Skeletal muscle tissue (tissue), 4 donors: Measurements from ENCODE around the gene CST9. TPM values are rescaled to one million over a fixed set of nuclear protein-coding genes. Genes with fewer than 3 reads are reported as not detected.

Experiments used
- H3K27ac ChIP-seq: one replicate; pipeline ENCODE4 v1.7.0; 2013; ENCODE audit warnings: mild to moderate bottlenecking, low read depth, low read length, inconsistent platforms
- H3K27me3 ChIP-seq, 3 donors: one replicate each; pipeline ENCODE4 v1.7.0; 2013; ENCODE audit warnings: low read length in 3 of 3; ENCODE audit not compliant: control insufficient read depth in 3 of 3, insufficient read depth in 3 of 3
- H3K36me3 ChIP-seq, 3 donors: one replicate each; pipeline ENCODE4 v1.7.0; 2013; ENCODE audit warnings: low read length in 3 of 3; ENCODE audit not compliant: control insufficient read depth in 3 of 3, insufficient read depth in 3 of 3
- H3K4me1 ChIP-seq, 3 donors: one replicate each; pipeline ENCODE4 v1.7.0; 2013; ENCODE audit warnings: low read length in 3 of 3, mild to moderate bottlenecking in 3 of 3; ENCODE audit not compliant: control insufficient read depth in 3 of 3, insufficient read depth in 3 of 3
- H3K4me3 ChIP-seq, 3 donors: one replicate each; pipeline ENCODE4 v1.7.0; 2013; ENCODE audit warnings: low read length in 3 of 3
- H3K9ac ChIP-seq, 3 donors: one replicate each; pipeline ENCODE4 v1.7.0; 2013; ENCODE audit warnings: low read length in 3 of 3, mild to moderate bottlenecking in 3 of 3, moderate library complexity in 2 of 3, low read depth in 1 of 3
- H3K9me3 ChIP-seq, 3 donors: one replicate each; pipeline ENCODE4 v1.7.0; 2013; ENCODE audit warnings: low read length in 3 of 3; ENCODE audit not compliant: control insufficient read depth in 3 of 3
- total RNA-seq: library from RNA; depleted of rRNA; stranded (reverse); fragments of >200 nt; gene quantifications from one replicate; pipeline ENCODE4 v1.2.3, GENCODE V29; 2014
- donor health status: Osteomylitis.

CST9 gene
- total RNA-seq, 1 donor from 2014 or later: not detected

GRCh38 chr20:23607497-23608245, 2.0 kb upstream of the CST9 start:
- Histone ChIP-seq H3K27me3 (peaks cover 0 to 4% (median 0%) of the 10 kb centered on the region in 3 donors), H3K36me3 (no peaks in the 10 kb centered on the region), H3K9ac (no peak overlapping the region), H3K9me3 (no peaks in the 10 kb centered on the region), H3K27ac (no peak overlapping the region), H3K4me3 (no peak overlapping the region), H3K4me1 (peaks cover 0 to 7% (median 0%) of the 10 kb centered on the region in 3 donors)

GRCh38 chr20:23606652-23607049, 934 bp upstream of the CST9 start:
- no peaks in the 10 kb centered on the region for H3K36me3 ChIP-seq
- H3K9ac ChIP-seq: no peak overlapping the region
- no peaks in the 10 kb centered on the region for H3K9me3 ChIP-seq
- H3K4me3 ChIP-seq: no peak overlapping the region
- H3K27ac ChIP-seq: no peak overlapping the region
- H3K27me3 ChIP-seq: peaks cover 0 to 6% (median 0%) of the 10 kb centered on the region in 3 donors
- peaks cover 0 to 7% (median 0%) of the 10 kb centered on the region in 3 donors for H3K4me1 ChIP-seq

GRCh38 chr20:23604306-23604705, 1.4 kb downstream of the CST9 start:
- peaks cover 0 to 7% (median 0%) of the 10 kb centered on the region in 3 donors for H3K4me1 ChIP-seq
- H3K9me3 ChIP-seq: no peaks in the 10 kb centered on the region
- H3K27me3 ChIP-seq: peaks cover 0 to 6% (median 0%) of the 10 kb centered on the region in 3 donors
- no peaks in the 10 kb centered on the region for H3K36me3 ChIP-seq
- no peak overlapping the region for H3K4me3 ChIP-seq
- no peak overlapping the region for H3K9ac ChIP-seq
- no peak overlapping the region for H3K27ac ChIP-seq

- H3K4me3 ChIP-seq: no peak overlapping the region
- H3K9me3 ChIP-seq: no peaks in the 10 kb centered on the region
- no peaks in the 10 kb centered on the region for H3K36me3 ChIP-seq
- H3K27ac ChIP-seq: no peak overlapping the region
- H3K27me3 ChIP-seq: peaks cover 0 to 6% (median 0%) of the 10 kb centered on the region in 3 donors
- H3K4me1 ChIP-seq: peaks cover 0 to 7% (median 0%) of the 10 kb centered on the region in 3 donors
- no peak overlapping the region for H3K9ac ChIP-seq
Observed at GRCh38 chr20:23603321-23603720, 2.4 kb downstream of the CST9 start.

GRCh38 chr20:23602699-23603098, 3.0 kb downstream of the CST9 start:
- H3K27ac ChIP-seq: no peak overlapping the region
- H3K9ac ChIP-seq: no peak overlapping the region
- no peak overlapping the region for H3K4me3 ChIP-seq
- peaks cover 0 to 6% (median 0%) of the 10 kb centered on the region in 3 donors for H3K27me3 ChIP-seq
- H3K9me3 ChIP-seq: no peaks in the 10 kb centered on the region
- peaks cover 0 to 7% (median 0%) of the 10 kb centered on the region in 3 donors for H3K4me1 ChIP-seq
- H3K36me3 ChIP-seq: no peaks in the 10 kb centered on the region

GRCh38 chr20:23602241-23602640, 3.5 kb downstream of the CST9 start:
- Histone ChIP-seq H3K9me3 (no peaks in the 10 kb centered on the region), H3K4me1 (peaks cover 0 to 7% (median 0%) of the 10 kb centered on the region in 3 donors), H3K4me3 (no peak overlapping the region), H3K27me3 (peaks cover 0 to 6% (median 0%) of the 10 kb centered on the region in 3 donors), H3K36me3 (no peaks in the 10 kb centered on the region), H3K27ac (no peak overlapping the region), H3K9ac (no peak overlapping the region)

- Histone ChIP-seq H3K9me3 (no peaks in the 10 kb centered on the region), H3K27ac (no peak overlapping the region), H3K4me3 (no peak overlapping the region), H3K4me1 (peaks cover 0 to 3% (median 0%) of the 10 kb centered on the region in 3 donors), H3K9ac (no peak overlapping the region), H3K27me3 (peaks cover 0 to 6% (median 0%) of the 10 kb centered on the region in 3 donors), H3K36me3 (no peaks in the 10 kb centered on the region)
Observed at GRCh38 chr20:23601715-23602114, 4.0 kb downstream of the CST9 start.

- Histone ChIP-seq H3K4me1 (no peaks in the 10 kb centered on the region), H3K9ac (no peak overlapping the region), H3K9me3 (no peaks in the 10 kb centered on the region), H3K36me3 (no peaks in the 10 kb centered on the region), H3K27me3 (peaks cover 0 to 6% (median 0%) of the 10 kb centered on the region in 3 donors), H3K27ac (no peak overlapping the region), H3K4me3 (no peak overlapping the region)
Observed at GRCh38 chr20:23598481-23598880, 7.2 kb downstream of the CST9 start.

GRCh38 chr20:23596579-23597250, 9.0 kb downstream of the CST9 start:
- Histone ChIP-seq H3K4me3 (no peak overlapping the region), H3K27me3 (no peaks in the 10 kb centered on the region), H3K4me1 (no peaks in the 10 kb centered on the region), H3K9ac (no peak overlapping the region), H3K9me3 (no peaks in the 10 kb centered on the region), H3K36me3 (no peaks in the 10 kb centered on the region), H3K27ac (no peak overlapping the region)

GRCh38 chr20:23595941-23596340, 9.8 kb downstream of the CST9 start:
- no peaks in the 10 kb centered on the region for H3K27me3 ChIP-seq
- no peaks in the 10 kb centered on the region for H3K4me1 ChIP-seq
- H3K9me3 ChIP-seq: no peaks in the 10 kb centered on the region
- no peak overlapping the region for H3K9ac ChIP-seq
- no peaks in the 10 kb centered on the region for H3K36me3 ChIP-seq
- no peak overlapping the region for H3K27ac ChIP-seq
- H3K4me3 ChIP-seq: no peak overlapping the region
